ENCODE measurements around the gene SLC35B2.

Gene SLC35B2

GRCh38 chr6:44301782-44302564 is 44.6 kb upstream of the SLC35B2 start:
- H3K4me3 ChIP-seq (ENCODE audit: low read depth, low read length), result no peak overlapping the region
- in situ Hi-C loops (cut with HindIII; ENCODE audit: low sequenced_read_pairs), result no loop called here
- no peak for DNase-seq (ENCODE audit: low read depth, low spot score)
- no peak for TF ChIP-seq CTCF (IDR thresholded peaks at IDR 0.05; ENCODE audit: low read depth, low read length)

- DNase-seq (ENCODE audit: low read depth, low spot score), result no peak
- in situ Hi-C loops (cut with HindIII; ENCODE audit: low sequenced_read_pairs), result no loop called here
Observed at GRCh38 chr6:44301106-44301505, 43.8 kb upstream of the SLC35B2 start.

GRCh38 chr6:44300292-44300823 is 43.0 kb upstream of the SLC35B2 start:
- in situ Hi-C loops (cut with HindIII; ENCODE audit: low sequenced_read_pairs), result no loop called here
- TF ChIP-seq CTCF (IDR thresholded peaks at IDR 0.05; ENCODE audit: low read depth, low read length), result no peak
- no peak for DNase-seq (ENCODE audit: low read depth, low spot score)
- no peak overlapping the region for H3K4me3 ChIP-seq (ENCODE audit: low read depth, low read length)

More at GRCh38 chr6:44301106-44301505, 43.8 kb upstream of the SLC35B2 start:
- TF ChIP-seq CTCF (IDR thresholded peaks at IDR 0.05; ENCODE audit: low read depth, low read length), result no peak
- H3K4me3 ChIP-seq (ENCODE audit: low read depth, low read length), result no peak overlapping the region

- in situ Hi-C loops (cut with HindIII; ENCODE audit: low sequenced_read_pairs), result no loop called here
- DNase-seq (ENCODE audit: low read depth, low spot score), result no peak
- TF ChIP-seq CTCF (IDR thresholded peaks at IDR 0.05; ENCODE audit: low read depth, low read length), result no peak
- no peak overlapping the region for H3K4me3 ChIP-seq (ENCODE audit: low read depth, low read length)
Observed at GRCh38 chr6:44298864-44299263, 41.5 kb upstream of the SLC35B2 start.

GRCh38 chr6:44298055-44298803 is 40.9 kb upstream of the SLC35B2 start:
- TF ChIP-seq CTCF (IDR thresholded peaks at IDR 0.05; ENCODE audit: low read depth, low read length), result no peak
- H3K4me3 ChIP-seq (ENCODE audit: low read depth, low read length), result no peak overlapping the region
- no peak for DNase-seq (ENCODE audit: low read depth, low spot score)
- in situ Hi-C loops (cut with HindIII; ENCODE audit: low sequenced_read_pairs), result no loop called here

GRCh38 chr6:44297063-44298038 is 40.0 kb upstream of the SLC35B2 start:
- no peak for TF ChIP-seq CTCF (IDR thresholded peaks at IDR 0.05; ENCODE audit: low read depth, low read length)
- peak overlapping the region; percentile 27 for H3K4me3 ChIP-seq (ENCODE audit: low read depth, low read length)
- DNase-seq (ENCODE audit: low read depth, low spot score), result peak; percentile 12
- in situ Hi-C loops (cut with HindIII; ENCODE audit: low sequenced_read_pairs), result no loop called here

Data from astrocyte of the spinal cord (primary cell).